Panc1 (cell line): ENCODE data around the gene C11orf52. TPM values are rescaled to one million over a fixed set of nuclear protein-coding genes. Genes with fewer than 3 reads are reported as not detected.
A peak's percentile ranks its signal among the peaks of the same experiment; 100 is the strongest.

ENCODE experiments used
- ATAC-seq: fragments of 200-7000 bp; cut with Tn5 transposase; 2 replicates; pipeline ENCODE4 v1.9.1; 2020; ENCODE audit warnings: mild to moderate bottlenecking, moderate library complexity
- BruUV-seq: library from RNA; stranded (reverse); fragments of 400-500 nt; replicated peaks from 2 replicates; lab custom pipeline; 2021; lab: Mats Ljungman, UMichigan
- CTCF ChIA-PET: fragments of 300-600 bp; sonication (Branson Sonifier 250); formaldehyde crosslinking; loops from one replicate; lab custom pipeline; 2022; ENCODE audit warnings: antibody characterized with exemption; lab: Charles Lee
- POLR2A ChIA-PET: fragments of 300-600 bp; sonication (Branson Sonifier 250); formaldehyde crosslinking; loops from one replicate; lab custom pipeline; 2022; ENCODE audit warnings: antibody characterized with exemption; lab: Charles Lee
- DNase-seq: peaks from one replicate; pipeline ENCODE4 v3.0.0-alpha.2; 2010; ENCODE audit warnings: low read depth, low spot score
- H3K27ac ChIP-seq: 2 replicates; pipeline ENCODE4 v1.5.1; 2011; ENCODE audit warnings: mild to moderate bottlenecking, low read length, inconsistent platforms
- H3K27me3 ChIP-seq: fragments of 200-500 bp; sonication (Bioruptor generic); 2 replicates; pipeline ENCODE4 v1.6.0; 2014; ENCODE audit warnings: low read length, inconsistent platforms; ENCODE audit not compliant: control insufficient read depth, insufficient read depth
- H3K36me3 ChIP-seq: fragments of 200-500 bp; sonication (Bioruptor generic); 2 replicates; pipeline ENCODE4 v1.5.1; 2014; ENCODE audit warnings: inconsistent platforms, mild to moderate bottlenecking, low read length, moderate library complexity; ENCODE audit not compliant: control insufficient read depth, insufficient read depth
- H3K4me1 ChIP-seq: 2 replicates; pipeline ENCODE4 v1.5.1; 2011; ENCODE audit warnings: inconsistent platforms, mild to moderate bottlenecking, low read length, moderate library complexity; ENCODE audit not compliant: control insufficient read depth, insufficient read depth
- H3K4me3 ChIP-seq, 2 experiments: 2 replicates each; pipeline ENCODE4 v1.5.1; 2011 to 2012; ENCODE audit warnings: low read depth in 2 of 2, low read length in 2 of 2, mild to moderate bottlenecking in 2 of 2, inconsistent platforms in 1 of 2, moderate library complexity in 1 of 2
- H3K9me3 ChIP-seq: fragments of 200-500 bp; sonication (Bioruptor generic); 2 replicates; pipeline ENCODE4 v1.5.1; 2014; ENCODE audit warnings: low read depth, mild to moderate bottlenecking, inconsistent platforms, low read length, moderate library complexity; ENCODE audit not compliant: control insufficient read depth, insufficient read depth
- CTCF ChIP-seq: fragments of 450-650 bp; IDR thresholded peaks from 2 replicates; pipeline ENCODE4 v1.5.1; 2017; ENCODE audit warnings: mild to moderate bottlenecking
- POLR2AphosphoS5 ChIP-seq: IDR thresholded peaks from 2 replicates; pipeline ENCODE4 v1.6.1; 2012; ENCODE audit warnings: mild to moderate bottlenecking, low read depth, low read length, moderate library complexity
- REST ChIP-seq, 2 experiments: IDR thresholded peaks; 2 replicates each; pipeline ENCODE4 v1.6.1; 2011 to 2012; ENCODE audit warnings: low read depth in 2 of 2, control low read depth in 1 of 2, low read length in 1 of 2, mild to moderate bottlenecking in 1 of 2, moderate library complexity in 1 of 2; ENCODE audit not compliant: insufficient read depth in 1 of 2
- SIN3A ChIP-seq: IDR thresholded peaks from 2 replicates; pipeline ENCODE4 v1.6.1; 2012; ENCODE audit warnings: low read depth, mild to moderate bottlenecking, low read length, moderate library complexity, borderline replicate concordance; ENCODE audit not compliant: insufficient read depth
- TCF7L2 ChIP-seq: IDR thresholded peaks from 2 replicates; pipeline ENCODE4 v1.6.1; 2011; ENCODE audit warnings: mild to moderate bottlenecking, low read depth, low read length, inconsistent platforms
- in situ Hi-C: cut with HindIII; loops from 2 replicates; pipeline ENCODE4 v1.10.0; 2016; ENCODE audit warnings: low sequenced_read_pairs, low pct_unique_long_range_greater_than_20kb
- intact Hi-C: fragments of 100-400 bp; cut with micrococcal nuclease; formaldehyde crosslinking; loops from one replicate; pipeline ENCODE4 v1.10.0; 2022; ENCODE audit not compliant: unreplicated experiment
- total RNA-seq: library from RNA; stranded (reverse); gene quantifications from one replicate; pipeline ENCODE4 v1.2.1, GENCODE V29; 2021; ENCODE audit not compliant: unreplicated experiment

Gene C11orf52
- total RNA-seq, 1 experiment from 2014 or later: not detected

- POLR2A ChIA-PET: interaction anchor here (0.8 to 1.3 kb wide), 2 partner anchors 9 to 57 kb away, joined by 3 to 6 read pairs; no protein-coding TSS in a partner anchor
- no peak for TF ChIP-seq REST (IDR thresholded peaks at IDR 0.05; ENCODE audit: insufficient read depth in 1 of 2, low read depth in 2 of 2, low read length in 1 of 2)
- no peak for TF ChIP-seq SIN3A
- TF ChIP-seq POLR2AphosphoS5: no peak
- TF ChIP-seq CTCF: no peak
- TF ChIP-seq TCF7L2: no peak
- peaks cover 13% of the 10 kb centered on the region for H3K4me1 ChIP-seq
- no TSS peak for BruUV-seq
- ATAC-seq (no peak), DNase-seq (no peak)
- intact Hi-C loops (loop anchor here (10.0 kb wide), 1 partner anchor 114 kb away; no protein-coding TSS in a partner anchor), in situ Hi-C loops (no loop called here)
- peak overlapping the region; percentile 88 for H3K27ac ChIP-seq
- no peaks in the 10 kb centered on the region for H3K27me3 ChIP-seq
- peaks cover 3% of the 10 kb centered on the region for H3K36me3 ChIP-seq
- H3K4me3 ChIP-seq: peak overlapping the region; percentile 76 to 77
- H3K9me3 ChIP-seq: no peaks in the 10 kb centered on the region
- CTCF ChIA-PET: interaction anchor here (0.6 kb wide), 1 partner anchor 85 kb away, joined by 6 read pairs; no protein-coding TSS in a partner anchor
These were observed 48.2 kb upstream of the C11orf52 start for GRCh38 chr11:111870522-111870885.

GRCh38 chr11:111870886-111871692, 47.6 kb upstream of the C11orf52 start, which contains the start of gene ALG9:
ALG9 (minus strand) TSS chr11:111871581; CDS start chr11:111871482, 99 bp downstream.
- Histone ChIP-seq H3K9me3 (no peaks in the 10 kb centered on the region), H3K27ac (peak within 1 kb of the TSS; percentile 96), H3K27me3 (no peaks in the 10 kb centered on the region), H3K4me3 (peak within 1 kb of the TSS; percentile 76 to 77), H3K36me3 (no peaks in the 10 kb centered on the region; the same call in 1 of the 2 replicates), H3K4me1 (peaks cover 13% of the 10 kb centered on the region)
- BruUV-seq: no TSS peak
- intact Hi-C loops: loop anchor here (10.0 kb wide), 1 partner anchor 114 kb away; no protein-coding TSS in a partner anchor
- POLR2A ChIA-PET: interaction anchor here (0.8 to 1.3 kb wide), 3 partner anchors 9 to 215 kb away, joined by 3 to 6 read pairs (median 3); partner anchors contain the start of gene TIMM8B
- in situ Hi-C loops: no loop called here
- ATAC-seq: peak; percentile 98
- no peak for TF ChIP-seq REST (IDR thresholded peaks at IDR 0.05; ENCODE audit: insufficient read depth in 1 of 2, low read depth in 2 of 2, low read length in 1 of 2)
- TF ChIP-seq CTCF: peak; percentile 38
- peak; percentile 98 for TF ChIP-seq TCF7L2
- TF ChIP-seq POLR2AphosphoS5: peak; percentile 81
- TF ChIP-seq SIN3A: peak; percentile 59; the same call in 1 of the 2 replicates
- DNase-seq: peak; percentile 62
- CTCF ChIA-PET: interaction anchor here (0.6 to 1.5 kb wide), 4 partner anchors 9 to 267 kb away, joined by 3 to 6 read pairs (median 4); no protein-coding TSS in a partner anchor
